GM19043 (cell line): ENCODE results near the gene PPP3R2.

Experiments
- ATAC-seq: cut with Tn5 transposase; IDR thresholded peaks from one replicate; pipeline ENCODE4 v1.9.1; 2021; ENCODE audit warnings: low read depth; ENCODE audit not compliant: unreplicated experiment

PPP3R2 gene

DNA sequence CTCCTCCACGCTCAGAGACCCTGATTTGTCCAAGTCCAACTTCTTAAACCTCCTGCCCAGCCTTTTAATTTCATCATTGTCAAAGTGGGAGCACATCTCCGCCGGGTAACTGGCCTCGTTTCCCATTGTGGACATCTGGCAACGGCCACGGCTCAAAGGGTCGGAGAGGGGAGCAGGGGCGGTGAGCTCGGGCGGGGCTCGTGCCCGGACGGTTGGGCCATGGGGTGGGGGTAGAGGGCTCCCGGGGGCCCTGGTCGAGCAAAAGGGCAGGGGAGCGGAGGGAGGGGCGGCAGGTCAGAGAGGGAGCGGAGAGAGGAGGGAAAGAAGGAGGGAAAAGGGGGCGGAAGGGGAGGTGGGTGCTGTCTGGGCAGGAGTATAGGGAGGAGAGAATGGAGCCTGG, at the start of gene PPP3R2:
TSS of gene PPP3R2 (minus strand) at position 174 of the 400 bp plus-strand sequence. CDS start at position 126, 48 bp downstream.
- no peak for ATAC-seq

GRCh38 chr9:101639785-101640665, 45.3 kb upstream of the PPP3R2 start:
- ATAC-seq, result no peak

DNA sequence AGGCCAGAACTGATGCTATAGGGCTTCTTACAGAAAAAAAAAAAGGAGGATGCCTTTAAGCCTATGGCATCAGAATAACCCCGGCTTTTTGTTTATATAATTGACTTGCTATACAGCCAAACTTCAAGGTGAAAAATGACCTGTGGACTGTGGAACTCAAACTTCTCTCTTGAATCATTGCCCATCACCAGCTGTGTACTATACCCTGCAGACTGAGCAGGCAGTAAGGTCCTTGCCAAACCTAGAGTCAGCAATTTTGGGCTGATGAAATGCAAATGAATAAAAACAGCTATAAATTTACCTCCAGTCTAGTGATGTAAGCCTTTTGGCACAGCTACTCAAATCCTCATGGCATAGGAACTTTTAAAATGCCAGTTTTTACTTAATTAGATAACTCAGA, 44.5 kb upstream of the PPP3R2 start:
- ATAC-seq, result no peak

- ATAC-seq, result no peak
These were observed 41.5 kb upstream of the PPP3R2 start for GRCh38 chr9:101636247-101636646.

DNA sequence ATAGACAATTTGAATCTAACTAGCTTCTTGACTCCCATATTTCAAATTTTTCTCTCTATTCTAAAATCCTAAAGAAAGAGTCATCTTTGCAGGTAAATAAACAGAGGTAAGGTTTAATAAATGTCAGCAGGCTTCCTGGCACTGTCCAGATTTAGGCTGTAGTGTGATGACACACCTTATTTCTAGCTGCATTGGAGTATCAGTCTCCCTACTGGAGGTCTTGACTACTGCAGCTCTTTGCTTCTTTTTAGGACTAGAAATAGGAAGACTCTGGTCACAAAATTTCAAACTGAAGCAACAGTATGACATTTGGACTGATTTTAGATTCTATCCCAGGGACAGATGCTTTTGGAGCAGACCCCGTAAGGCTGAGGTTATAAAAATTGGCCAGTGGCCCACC, 40.7 kb upstream of the PPP3R2 start:
- ATAC-seq, result no peak

GRCh38 chr9:101634741-101635409, 40.1 kb upstream of the PPP3R2 start:
- no peak for ATAC-seq

DNA sequence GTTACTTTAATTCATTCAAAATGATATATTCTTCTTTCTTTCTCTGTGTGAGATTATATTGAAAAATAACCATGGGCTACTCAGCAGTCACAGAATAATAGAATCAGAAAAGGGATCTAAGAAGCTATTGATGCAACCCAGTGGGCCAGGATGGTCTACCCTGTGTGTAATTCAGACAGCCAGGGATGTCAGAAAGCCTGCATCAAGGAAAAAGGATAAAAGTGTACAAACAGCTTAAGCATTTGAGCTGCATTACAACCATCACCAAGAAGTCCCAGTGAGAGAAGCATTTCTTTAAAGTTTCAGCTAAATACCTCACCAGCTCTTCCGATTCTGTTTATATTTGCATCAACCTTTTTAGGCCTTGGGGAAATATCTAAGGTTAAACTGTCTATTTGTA, 37.8 kb upstream of the PPP3R2 start:
- no peak for ATAC-seq

GRCh38 chr9:101631892-101632291, 37.1 kb upstream of the PPP3R2 start:
- no peak for ATAC-seq

- ATAC-seq, result no peak
These were observed 34.9 kb upstream of the PPP3R2 start for GRCh38 chr9:101629636-101630035.

DNA sequence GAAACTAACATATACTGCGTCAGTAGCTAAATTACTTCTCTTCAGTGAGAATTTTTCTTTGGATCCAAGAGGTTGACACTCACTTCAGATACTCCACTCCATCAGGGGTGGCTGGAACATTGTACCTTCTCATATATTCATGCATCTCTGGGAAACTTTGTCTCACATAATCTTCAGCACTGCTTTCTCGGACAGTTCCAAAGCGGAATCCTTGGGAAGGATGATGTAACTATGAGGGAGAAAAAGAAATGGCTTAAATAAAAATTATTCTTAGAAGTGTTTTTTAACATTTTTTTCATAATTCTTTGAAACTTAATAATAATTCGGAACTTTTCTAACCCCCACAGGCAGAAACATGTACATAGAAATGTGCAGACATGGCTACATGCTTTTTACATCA, 33.4 kb upstream of the PPP3R2 start:
- ATAC-seq, result no peak

- no peak for ATAC-seq
These were observed 31.5 kb upstream of the PPP3R2 start for GRCh38 chr9:101626295-101626694.

DNA sequence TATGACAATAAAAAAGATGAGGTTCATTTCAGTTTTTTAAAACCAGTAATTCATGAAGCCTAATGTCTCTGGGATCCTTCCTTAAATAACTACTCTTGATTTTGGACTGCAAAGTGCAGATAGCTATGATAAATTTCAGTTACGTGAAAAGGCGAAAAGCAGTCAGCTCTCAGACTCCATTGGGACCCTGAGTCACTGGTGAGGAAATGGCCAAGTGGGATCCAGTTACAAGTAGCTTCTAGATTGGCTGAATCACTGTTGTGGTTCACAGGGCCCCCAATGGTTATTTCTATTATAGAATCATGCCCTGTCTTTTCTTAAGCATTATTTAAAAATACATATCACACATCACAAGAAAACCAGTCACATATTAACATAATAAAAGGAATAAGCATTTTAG, 31.1 kb upstream of the PPP3R2 start:
- ATAC-seq, result no peak

DNA sequence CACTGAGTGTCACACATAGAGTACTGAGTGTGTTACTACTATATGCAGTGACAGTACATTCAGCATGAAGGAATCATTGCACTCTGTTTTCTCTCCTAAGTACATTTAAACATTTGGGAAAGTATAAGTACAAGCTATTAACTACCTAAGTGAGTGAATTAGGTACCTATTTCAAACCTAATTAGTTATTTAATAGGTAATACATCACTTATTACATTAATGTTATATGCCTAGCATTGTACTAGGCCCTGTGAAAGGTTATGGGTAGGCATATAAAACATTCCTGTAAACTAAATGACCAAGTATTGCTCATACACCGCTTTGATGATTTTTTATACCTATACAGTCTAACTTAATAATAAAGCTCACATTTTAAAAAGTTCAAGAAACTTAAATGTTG, 25.7 kb upstream of the PPP3R2 start:
- ATAC-seq, result no peak

- ATAC-seq, result no peak
These were observed 23.9 kb upstream of the PPP3R2 start for GRCh38 chr9:101618698-101619097.

DNA sequence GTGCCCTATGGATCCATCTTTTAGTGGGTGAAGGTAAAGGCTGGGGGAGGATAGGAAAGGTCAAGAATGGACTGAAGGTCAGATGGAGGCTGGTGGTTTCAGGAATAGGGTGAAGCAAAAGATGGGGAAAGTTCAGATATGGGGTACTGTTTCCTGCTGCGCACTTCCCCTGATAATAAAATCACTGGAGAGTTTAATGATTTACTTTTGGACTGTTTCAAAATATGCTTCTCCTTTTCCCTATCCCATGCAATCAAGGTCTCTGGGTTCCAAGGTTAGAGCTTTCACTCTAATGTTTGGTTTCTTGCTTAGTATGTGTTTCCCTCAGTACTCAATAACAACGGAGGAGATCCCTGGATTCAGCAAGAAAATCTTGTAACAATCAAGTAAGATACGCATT, 10.8 kb upstream of the PPP3R2 start:
- ATAC-seq, result no peak

DNA sequence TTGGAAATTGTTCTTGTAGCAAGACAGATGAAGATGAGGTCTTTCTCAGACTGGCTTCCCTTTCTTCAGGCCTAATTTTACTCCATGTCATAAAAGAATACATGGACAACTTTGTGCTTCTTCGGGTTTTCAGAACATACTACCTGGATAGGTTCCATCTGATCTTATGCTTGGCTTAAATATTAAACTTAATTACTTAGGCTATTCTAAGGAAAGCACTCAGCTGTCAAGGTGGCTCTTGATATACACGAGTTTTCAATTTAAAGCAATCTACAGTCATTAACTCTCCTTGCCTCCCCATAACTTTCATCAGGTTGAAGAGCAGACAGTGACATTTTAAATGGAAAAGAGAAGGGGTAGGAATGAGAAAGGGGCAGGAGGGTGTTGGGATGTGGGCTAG, 9.5 kb upstream of the PPP3R2 start:
- no peak for ATAC-seq

DNA sequence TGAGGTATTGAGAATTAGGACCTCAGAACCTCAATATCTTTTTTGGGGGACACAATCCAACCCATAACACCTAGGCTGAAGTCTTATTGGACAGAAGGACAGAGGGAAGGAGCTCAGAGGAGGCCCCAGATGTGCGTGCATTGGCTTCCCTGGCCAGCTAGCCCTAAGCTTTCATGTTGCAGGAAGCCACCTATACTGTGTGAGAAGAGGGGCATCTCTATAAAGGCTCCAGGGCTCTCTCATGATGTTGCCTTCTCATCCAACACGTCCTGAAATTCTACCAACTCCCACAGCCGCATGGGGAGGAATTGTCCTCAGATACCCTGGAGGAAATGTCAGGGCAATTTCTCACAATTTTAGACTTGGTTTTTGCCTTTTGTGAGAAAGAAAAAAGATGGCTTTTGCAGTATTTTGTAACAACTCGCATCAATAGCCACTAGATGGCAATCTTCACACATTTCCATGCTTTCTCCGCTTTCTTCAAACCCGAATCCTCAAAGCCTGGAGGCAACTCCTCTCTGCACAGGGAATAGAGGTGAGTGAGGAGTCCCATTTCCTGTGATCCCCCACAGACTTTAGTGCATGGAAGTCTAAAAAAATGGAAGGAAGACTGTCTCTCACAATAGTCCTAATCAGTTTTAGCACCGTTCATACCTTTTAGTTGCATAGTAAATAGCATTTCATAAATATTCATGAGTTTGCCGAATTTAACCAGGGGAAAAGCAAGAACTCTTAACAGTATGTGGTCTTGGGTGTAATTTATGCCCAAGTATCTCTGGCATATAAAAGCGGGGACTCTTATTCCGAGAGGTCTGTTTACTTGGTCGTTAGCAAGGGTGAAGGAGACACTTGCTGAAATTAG, 7.4 kb upstream of the PPP3R2 start:
- no peak for ATAC-seq

- no peak for ATAC-seq
These were observed 1.4 kb downstream of the PPP3R2 start for GRCh38 chr9:101593345-101593744.

DNA sequence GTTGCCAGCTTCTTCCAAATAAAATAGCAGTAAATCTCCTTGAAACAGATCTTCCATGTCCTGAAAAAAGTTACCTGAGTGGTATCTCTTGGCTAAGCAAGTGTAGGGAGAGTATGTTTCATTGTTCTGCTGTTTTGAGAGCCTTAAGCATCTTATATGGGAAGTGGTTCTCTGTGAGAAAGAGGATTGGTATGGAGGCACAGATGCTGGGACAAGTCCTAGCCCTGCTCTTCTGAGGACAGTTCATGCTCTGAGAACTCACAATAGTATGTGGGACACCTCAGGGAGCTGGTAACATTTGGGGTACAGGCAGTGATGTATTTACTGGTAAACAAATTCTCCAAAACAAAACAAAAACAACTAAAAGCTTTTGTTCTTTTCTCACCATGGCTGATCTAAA, 2.0 kb downstream of the PPP3R2 start:
- ATAC-seq, result no peak

DNA sequence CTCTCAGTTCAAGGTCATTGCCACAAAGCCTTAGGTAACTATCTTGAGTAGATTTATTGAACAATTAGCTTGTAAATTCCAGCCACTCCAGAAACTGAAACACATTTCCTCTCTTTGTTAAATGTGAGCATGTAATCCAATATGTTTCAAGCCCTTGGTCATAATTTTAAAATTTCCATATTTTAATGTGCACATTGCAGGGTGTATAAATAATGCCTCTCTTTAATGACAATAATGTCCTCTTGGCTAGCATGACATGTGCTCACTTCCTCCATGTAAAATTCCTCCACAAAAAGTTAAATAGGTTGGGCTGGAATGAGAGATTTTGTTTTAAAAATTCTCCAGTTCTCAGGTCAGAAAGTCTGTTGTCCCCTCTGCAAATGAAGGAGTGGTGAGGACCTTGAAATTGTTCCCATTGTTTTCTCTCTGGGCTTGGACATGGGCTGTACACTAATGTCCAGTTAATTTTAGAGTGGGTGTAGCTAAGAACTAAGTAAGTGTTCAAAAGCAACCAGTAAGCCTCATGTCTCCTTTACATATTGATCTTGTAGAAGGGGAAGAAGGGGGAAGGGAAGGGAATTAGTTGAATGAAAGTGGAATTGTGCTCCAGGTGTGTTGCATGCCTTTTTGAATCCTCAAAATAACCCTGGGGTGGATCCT, 2.9 kb downstream of the PPP3R2 start:
- ATAC-seq, result no peak

DNA sequence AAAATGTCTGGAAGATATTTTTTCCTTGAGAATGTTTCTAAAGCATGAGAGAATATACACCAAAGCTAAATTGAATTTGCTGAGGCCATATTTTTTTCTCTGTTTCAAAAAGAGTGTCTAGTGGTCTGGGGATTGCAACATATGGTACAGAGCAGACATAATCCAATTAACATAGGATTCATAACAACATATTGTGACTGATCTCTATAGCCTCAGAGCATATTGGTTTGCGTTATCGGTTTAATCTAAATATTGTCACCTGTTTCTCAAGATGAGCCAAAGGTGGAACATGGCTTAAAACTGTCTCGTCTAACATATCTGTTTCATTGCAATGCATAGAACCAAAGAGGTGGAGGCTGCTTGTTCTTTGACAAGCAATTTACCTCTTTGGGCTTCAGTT, 3.9 kb downstream of the PPP3R2 start:
- no peak for ATAC-seq
